Measurements from ENCODE around the gene PLEKHM3. TPM values are rescaled to one million over a fixed set of nuclear protein-coding genes. Genes with fewer than 3 reads are reported as not detected.

PLEKHM3 gene
- total and polyA plus RNA-seq, 2 of the 13 experiments (the other 11 are each of a cell fraction or from before 2014, with no cell fraction given): 4.5 to 4.7 TPM

- TF ChIP-seq, protein P1, sequence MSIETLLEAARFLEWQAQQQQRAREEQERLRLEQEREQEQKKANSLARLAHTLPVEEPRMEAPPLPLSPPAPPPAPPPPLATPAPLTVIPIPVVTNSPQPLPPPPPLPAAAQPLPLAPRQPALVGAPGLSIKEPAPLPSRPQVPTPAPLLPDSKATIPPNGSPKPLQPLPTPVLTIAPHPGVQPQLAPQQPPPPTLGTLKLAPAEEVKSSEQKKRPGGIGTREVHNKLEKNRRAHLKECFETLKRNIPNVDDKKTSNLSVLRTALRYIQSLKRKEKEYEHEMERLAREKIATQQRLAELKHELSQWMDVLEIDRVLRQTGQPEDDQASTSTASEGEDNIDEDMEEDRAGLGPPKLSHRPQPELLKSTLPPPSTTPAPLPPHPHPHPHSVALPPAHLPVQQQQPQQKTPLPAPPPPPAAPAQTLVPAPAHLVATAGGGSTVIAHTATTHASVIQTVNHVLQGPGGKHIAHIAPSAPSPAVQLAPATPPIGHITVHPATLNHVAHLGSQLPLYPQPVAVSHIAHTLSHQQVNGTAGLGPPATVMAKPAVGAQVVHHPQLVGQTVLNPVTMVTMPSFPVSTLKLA (IDR thresholded peaks at IDR 0.05): peak; percentile 72
- TF ChIP-seq NR2C2 (CRISPR knock-in tag; IDR thresholded peaks at IDR 0.05; ENCODE audit: borderline replicate concordance) (peak; percentile 61), MAFK (conservative IDR thresholded peaks at IDR 0.05 in 1 of 2, IDR thresholded peaks at IDR 0.05 in 1 of 2; ENCODE audit: low read length in 2 of 2) (no peak; a peak in 1 of 4 replicates), SNAPC2 (CRISPR knock-in tag; IDR thresholded peaks at IDR 0.05) (no peak), ZSCAN31 (CRISPR knock-in tag; IDR thresholded peaks at IDR 0.05; ENCODE audit: low read depth) (no peak), BCLAF1 (IDR thresholded peaks at IDR 0.05) (no peak), RBFOX2 (IDR thresholded peaks at IDR 0.05; ENCODE audit: low read depth, low read length) (no peak), IKZF5 (CRISPR knock-in tag; IDR thresholded peaks at IDR 0.05) (peak; percentile 83; the same call in 1 of the 2 replicates), ZBTB1 (CRISPR knock-in tag; IDR thresholded peaks at IDR 0.05; ENCODE audit: borderline replicate concordance) (no peak), NFIC (IDR thresholded peaks at IDR 0.05; ENCODE audit: low read length) (peak; percentile 55), TGIF2 (CRISPR knock-in tag; IDR thresholded peaks at IDR 0.05) (peak; percentile 99), MEF2D (CRISPR knock-in tag; IDR thresholded peaks at IDR 0.05) (0 out of 2 replicates have a peak, but pooled peaks have one; percentile 23), ZNF839 (CRISPR knock-in tag; IDR thresholded peaks at IDR 0.05; ENCODE audit: borderline replicate concordance) (no peak), ZNF547 (CRISPR knock-in tag; IDR thresholded peaks at IDR 0.05) (0 out of 2 replicates have a peak, but pooled peaks have one; percentile 52), ZNF777 (CRISPR knock-in tag; IDR thresholded peaks at IDR 0.05) (no peak), KLF11 (CRISPR knock-in tag; IDR thresholded peaks at IDR 0.05) (0 out of 2 replicates have a peak, but pooled peaks have one; percentile 69), MEIS1 (CRISPR knock-in tag; IDR thresholded peaks at IDR 0.05; ENCODE audit: borderline replicate concordance) (peak; percentile 70), ISL2 (CRISPR knock-in tag; IDR thresholded peaks at IDR 0.05) (peak; percentile 78), MED8 (CRISPR knock-in tag; IDR thresholded peaks at IDR 0.05; ENCODE audit: insufficient replicate concordance) (peak; percentile 65), ZNF652 (CRISPR knock-in tag; IDR thresholded peaks at IDR 0.05; ENCODE audit: borderline replicate concordance, low read depth) (no peak; the same call in 1 of the 2 replicates), ZNF660 (CRISPR knock-in tag; IDR thresholded peaks at IDR 0.05; ENCODE audit: borderline replicate concordance, low read depth) (no peak), SSRP1 (CRISPR knock-in tag; IDR thresholded peaks at IDR 0.05) (no peak; the same call in 1 of the 2 replicates)
- TF ChIP-seq, protein P2, sequence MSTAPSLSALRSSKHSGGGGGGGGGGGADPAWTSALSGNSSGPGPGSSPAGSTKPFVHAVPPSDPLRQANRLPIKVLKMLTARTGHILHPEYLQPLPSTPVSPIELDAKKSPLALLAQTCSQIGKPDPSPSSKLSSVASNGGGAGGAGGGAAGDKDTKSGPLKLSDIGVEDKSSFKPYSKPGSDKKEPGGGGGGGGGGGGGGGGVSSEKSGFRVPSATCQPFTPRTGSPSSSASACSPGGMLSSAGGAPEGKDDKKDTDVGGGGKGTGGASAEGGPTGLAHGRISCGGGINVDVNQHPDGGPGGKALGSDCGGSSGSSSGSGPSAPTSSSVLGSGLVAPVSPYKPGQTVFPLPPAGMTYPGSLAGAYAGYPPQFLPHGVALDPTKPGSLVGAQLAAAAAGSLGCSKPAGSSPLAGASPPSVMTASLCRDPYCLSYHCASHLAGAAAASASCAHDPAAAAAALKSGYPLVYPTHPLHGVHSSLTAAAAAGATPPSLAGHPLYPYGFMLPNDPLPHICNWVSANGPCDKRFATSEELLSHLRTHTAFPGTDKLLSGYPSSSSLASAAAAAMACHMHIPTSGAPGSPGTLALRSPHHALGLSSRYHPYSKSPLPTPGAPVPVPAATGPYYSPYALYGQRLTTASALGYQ (CRISPR knock-in tag; IDR thresholded peaks at IDR 0.05): peak; percentile 82
Observed at GRCh38 chr2:207926133-207926988, 99.0 kb downstream of the PLEKHM3 start (continued).

Data from HepG2 (cell line).